ENCODE measurements around the gene C5orf24.
A peak's percentile ranks its signal among the peaks of the same experiment; 100 is the strongest.
"Not testable (repeated sequence)": the region's sequence is repeated elsewhere in the genome, so short reads cannot be mapped to it uniquely, and the experiment has no call there.

C5orf24 gene

DNA sequence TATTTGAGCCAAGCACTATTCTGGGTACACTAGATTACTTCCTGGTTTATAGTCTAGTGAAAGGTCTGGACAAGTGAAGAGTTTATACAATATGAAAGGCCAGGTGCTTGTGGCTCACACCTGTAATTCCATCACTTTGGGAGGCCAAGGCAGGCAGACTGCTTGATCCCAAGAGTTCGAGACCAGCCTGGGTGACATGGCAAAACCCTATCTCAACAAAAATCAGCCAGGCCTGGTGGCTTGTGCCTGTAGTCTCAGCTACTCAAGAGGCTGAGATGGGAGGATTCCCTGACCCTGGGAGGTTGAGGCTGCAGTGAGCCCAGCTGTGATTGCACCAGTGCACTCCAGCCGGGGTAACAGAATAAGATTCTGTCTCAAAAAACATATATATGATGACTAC, 18.9 kb downstream of the C5orf24 start:
- no peak for DNase-seq

DNA sequence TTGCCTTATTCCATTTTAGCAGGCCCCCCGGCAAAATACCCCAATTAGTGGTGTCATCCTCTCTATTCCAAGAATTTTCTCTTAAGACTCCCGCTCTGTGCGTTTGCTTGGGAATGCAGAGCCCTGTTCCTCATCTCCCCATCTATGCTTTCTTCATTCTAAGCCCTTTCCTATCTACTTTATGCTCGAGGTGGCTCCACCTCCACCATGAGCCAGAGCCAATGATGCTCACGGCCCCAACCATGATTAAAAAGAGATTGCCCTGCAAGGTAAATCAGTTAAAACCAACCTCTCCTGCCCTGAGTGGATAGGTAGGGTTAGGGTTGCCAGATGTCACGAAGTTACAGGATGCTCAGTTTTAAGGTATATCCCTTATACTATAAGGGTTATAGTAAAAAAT, 27.7 kb downstream of the C5orf24 start:
- no peak for DNase-seq

DNA sequence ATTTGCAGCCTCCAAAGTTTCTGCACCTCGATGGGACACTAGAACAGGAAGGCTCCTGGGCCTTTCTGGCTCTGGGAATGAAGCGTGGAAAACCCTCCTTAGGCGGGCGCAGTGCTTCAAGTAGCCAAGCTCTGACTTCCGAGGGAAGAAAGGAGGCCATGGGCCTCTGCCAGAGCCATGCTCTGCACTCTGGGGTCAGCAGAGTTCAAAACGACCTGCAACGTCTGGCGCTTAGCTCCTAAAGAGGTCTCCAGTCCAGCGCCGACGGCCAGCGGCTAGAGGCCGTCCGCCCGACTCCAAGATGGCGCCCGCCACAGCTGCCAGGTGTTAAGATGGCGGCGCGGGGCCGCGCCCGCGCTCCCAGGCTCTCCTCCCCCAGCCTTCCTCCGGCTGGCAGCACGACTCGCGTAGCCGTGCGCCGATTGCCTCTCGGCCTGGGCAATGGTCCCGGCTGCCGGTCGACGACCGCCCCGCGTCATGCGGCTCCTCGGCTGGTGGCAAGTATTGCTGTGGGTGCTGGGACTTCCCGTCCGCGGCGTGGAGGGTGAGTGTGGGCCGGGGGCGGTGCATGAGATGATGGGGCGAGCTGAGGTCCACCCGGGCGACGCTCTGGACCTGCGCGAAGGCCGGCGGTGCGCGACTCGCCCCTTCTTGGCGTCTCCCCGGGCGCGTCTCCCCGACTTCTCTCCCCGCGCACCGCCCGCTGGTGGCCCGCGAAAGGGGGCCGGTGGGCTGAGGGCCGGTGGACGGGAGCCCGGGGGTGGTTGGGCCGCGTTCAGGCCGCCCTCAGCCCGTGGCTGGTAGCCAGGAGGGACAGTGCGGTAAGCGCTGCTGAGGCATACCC, 28.4 kb downstream of the C5orf24 start, which contains the start of gene TXNDC15:
TSS of gene TXNDC15 (plus strand) at position 385 of the 844 bp plus-strand sequence. CDS start at position 442, 57 bp downstream.
- peak; percentile 44 to 77 for DNase-seq

DNA sequence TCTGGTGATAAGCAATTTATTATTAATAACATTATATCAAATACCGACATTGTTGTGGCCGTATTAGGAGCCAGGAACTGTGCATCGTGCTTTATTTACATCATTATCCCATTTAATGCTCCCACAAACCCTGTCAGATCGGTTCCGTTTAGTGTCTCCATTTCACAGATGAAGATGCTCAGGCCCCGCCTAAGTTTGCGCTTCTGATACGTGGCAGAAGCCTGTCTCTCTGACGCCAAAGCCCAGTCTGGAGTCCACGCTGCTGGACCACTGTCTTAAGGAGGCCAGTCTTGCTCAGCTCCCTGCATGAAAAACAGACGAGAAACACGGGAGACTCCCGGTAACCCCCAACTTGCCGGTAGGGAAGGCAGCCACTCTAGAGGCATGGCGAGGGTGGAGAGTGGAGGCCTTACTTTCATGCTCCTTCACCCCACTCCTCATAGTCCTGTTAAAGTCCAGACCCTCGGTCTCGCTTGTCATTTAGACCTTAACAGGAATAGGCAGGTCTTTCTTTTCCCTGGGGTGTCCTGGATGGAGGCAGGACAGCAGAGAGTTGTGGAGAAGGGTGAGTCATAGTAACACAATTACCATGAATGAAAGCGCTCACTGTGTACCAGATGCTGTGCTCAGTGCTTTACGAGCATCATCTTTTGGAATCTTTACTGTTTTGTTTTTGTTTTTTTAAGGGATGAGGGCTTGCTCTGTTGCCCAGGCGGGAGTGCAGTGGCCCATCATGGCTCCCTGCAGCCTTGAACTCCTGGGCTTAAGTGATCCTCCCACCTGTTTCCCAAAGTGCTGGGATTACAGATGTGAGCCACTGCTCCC, 29.3 kb downstream of the C5orf24 start:
- peak; percentile 26 to 34 for DNase-seq

DNA sequence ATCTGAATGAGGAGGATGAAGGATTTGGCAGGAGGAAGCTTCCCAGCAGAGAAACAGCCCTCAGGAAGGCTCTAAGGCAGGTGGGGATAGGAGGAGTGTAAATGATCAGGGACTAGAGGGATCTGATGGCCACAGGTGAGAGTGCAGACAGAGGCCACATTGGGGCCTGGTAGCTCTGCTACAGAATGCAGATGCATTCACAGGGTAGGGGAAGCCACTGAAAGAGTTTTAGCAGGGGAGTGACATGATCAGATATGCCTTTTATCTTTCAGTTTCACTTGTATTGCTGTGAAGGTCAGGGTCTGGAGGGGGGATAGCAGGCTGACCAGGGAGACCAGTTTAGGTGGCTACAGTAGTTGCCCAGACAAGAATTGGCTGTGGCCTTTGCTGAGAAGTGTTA, 31.4 kb downstream of the C5orf24 start:
- no peak for DNase-seq

DNA sequence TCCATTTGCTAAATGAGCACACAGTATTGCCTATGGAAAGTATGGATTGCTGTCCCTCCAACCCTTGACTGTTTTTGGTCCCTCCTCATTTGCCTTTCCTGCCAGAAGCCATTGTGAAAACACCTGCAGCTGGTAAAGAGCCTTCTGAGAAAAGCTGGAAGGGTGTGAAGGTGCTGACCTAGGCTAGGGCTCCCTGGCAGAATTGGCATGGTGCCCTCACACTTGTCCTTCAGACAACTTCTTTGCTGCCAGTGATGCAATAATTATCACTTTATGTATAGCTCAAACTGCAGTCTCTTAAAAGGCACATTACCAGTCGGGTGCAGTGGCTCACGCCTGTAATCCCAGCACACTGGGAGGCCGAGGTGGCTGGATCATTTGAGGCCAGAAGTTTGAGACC, 32.6 kb downstream of the C5orf24 start:
- DNase-seq = no peak

DNA sequence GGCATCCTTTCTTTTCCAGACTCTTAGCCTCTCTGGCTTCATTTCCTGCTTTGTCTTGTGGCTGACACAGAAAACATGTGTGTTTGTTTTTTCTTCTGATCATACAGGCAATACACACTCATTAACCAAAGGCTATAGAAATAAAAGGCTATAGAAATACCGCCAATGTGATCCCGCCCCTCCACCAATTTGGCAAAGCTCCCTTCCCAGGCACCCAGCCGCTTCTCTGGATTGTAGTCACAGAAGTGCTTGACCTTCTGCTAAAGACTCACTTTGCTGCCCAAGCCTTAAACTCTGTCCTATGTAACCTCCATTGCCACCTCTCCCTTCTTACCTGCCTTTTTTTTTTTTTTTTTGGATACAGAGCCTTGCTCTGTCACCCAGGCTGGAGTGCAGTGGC, 33.7 kb downstream of the C5orf24 start:
- no peak for DNase-seq

DNA sequence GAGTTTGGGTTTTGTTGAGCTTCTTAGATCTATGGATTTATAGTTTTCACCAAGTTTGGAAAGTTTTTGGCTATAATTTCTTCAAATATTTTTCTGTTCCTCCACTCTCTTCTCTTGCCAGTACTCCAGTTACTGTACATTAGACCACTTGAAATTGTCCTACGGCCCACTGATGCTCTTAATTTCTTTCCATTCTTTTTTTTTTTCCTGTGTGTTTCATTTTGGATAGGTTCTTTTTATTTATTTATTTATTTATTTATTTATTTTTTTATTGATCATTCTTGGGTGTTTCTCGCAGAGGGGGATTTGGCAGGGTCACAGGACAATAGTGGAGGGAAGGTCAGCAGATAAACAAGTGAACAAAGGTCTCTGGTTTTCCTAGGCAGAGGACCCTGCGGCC, 35.2 kb downstream of the C5orf24 start:
- not testable (repeated sequence) for DNase-seq

DNA sequence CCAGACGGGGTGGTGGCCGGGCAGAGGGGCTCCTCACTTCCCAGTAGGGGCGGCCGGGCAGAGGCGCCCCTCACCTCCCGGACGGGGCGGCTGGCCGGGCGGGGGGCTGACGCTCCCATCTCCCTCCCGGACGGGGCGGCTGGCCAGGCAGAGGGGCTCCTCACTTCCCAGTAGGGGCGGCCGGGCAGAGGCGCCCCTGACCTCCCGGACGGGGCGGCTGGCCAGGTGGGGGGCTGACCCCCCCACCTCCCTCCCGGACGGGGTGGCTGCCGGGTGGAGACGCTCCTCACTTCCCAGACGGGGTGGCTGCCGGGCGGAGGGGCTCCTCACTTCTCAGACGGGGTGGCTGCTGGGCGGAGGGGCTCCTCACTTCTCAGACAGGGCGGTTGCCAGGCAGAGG, 35.9 kb downstream of the C5orf24 start:
- not testable (repeated sequence) for DNase-seq

DNA sequence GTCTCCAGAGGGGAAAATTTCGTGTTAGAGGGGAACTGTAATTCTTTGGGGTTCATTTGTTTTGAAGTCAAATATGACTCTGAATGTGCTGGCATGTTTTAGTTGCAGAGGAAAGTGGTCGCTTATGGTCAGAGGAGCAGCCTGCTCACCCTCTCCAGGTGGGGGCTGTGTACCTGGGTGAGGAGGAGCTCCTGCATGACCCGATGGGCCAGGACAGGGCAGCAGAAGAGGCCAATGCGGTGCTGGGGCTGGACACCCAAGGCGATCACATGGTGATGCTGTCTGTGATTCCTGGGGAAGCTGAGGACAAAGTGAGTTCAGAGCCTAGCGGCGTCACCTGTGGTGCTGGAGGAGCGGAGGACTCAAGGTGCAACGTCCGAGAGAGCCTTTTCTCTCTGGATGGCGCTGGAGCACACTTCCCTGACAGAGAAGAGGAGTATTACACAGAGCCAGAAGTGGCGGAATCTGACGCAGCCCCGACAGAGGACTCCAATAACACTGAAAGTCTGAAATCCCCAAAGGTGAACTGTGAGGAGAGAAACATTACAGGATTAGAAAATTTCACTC, 41.9 kb downstream of the C5orf24 start:
- DNase-seq = no peak

DNA sequence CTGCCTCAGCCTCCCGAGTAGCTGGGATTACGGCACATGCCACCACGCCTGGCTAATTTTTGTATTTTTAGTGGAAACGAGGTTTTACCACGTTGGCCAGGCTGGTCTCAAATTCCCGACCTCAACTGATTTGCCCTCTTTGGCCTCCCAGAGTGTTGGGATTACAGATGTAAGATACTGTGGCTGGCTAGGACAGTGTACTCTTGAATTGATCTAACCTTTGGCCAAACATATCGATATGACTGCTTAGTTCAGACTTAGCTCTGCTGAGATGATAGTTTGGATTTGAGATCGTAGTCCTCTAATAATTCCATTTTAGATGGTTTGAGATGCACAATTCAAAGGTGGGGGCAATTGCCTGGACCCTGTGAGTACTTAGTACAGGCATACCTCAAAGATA, 43.6 kb downstream of the C5orf24 start:
- DNase-seq = no peak

DNA sequence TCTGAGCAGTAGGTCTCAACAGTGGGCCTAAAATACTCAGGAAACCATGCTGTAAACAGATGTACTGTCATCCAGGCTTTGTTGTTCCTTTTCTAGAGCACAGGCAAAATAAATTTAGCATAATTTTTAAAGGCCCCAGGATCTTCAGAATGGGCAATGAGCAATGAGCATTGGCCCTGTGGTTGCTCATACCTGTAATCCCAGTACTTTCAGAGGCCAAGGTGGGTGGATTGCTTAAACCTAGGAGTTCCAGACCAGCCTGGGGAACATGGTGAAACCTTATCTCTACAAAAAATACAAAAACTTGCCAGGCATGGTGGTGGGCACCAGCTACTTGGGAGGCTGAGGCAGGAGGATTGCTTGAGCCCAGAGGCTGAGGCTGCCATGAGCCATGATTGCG, 45.7 kb downstream of the C5orf24 start:
- no peak for DNase-seq

DNA sequence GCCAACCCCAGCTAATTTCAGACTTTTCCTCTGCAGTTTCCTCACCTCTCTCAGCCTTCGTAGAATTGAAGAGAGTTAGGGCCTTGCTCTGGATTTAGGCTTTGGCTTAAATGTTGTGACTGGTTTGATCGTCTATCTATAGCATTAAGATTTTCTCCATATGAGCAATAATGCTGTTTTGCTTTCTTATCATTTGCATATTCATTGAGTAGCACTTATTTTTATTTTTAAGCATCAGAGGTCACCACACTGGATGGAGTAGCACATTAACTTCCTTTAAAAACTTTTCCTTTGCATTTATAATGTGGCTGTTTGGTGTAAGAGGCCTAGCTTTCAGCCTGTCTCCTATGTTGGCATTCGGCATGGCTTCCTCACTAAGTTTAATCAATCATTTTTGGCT, 46.5 kb downstream of the C5orf24 start:
- no peak for DNase-seq

DNA sequence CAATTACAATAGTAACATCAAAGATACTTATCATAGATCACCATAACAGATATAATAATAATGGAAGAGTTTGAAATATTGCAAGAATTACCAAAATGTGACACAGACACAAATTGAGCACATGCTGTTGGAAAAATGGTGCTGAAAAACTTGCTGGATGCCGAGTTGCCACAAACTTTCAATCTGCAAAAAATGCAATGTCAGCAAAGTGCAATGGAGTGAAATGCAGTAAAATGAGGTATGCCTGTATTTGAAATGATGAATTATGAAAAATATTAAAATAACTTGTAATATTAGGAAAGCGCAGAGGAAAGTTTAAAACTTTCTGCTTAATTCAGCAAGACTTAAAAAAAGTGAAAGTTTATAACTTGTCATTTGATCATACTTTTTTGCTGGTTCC, 47.2 kb downstream of the C5orf24 start:
- DNase-seq = no peak

DNA sequence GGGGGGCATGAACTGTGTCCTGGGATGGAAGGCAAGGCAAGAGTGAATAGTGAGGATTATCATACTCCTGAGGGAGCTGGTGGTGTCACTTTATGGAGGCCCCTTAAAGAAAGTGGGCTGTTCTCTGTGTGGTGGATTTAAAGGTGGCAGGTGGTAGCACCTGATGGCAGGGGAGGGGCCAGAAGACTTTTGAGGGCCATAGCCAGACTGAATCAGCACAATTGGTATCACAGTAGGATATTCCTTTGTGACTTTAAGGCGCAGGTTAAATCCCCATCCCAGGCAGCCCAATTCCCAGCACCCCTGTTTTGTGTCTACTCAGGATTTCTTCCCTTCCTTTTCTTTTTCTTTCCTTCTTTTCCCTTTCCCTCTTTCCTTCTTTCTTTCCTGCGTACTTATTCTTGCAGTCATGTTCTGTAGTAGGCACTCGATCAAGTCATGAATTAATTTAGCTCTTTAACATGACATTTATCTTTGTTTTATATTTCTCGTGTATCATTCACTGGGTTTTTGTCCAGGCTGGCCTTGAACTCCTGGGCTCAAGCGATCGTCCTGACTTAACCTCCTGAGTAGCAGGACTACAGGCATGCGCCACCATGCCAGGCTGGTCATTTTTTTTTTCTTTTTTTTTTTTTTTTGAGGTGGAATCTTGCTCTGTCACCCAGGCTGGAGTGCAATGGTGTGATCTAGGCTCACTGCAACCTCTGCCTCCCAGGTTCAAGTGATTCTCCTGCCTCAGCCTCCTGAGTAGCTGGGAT, 48.2 kb downstream of the C5orf24 start:
- DNase-seq = no peak

DNA sequence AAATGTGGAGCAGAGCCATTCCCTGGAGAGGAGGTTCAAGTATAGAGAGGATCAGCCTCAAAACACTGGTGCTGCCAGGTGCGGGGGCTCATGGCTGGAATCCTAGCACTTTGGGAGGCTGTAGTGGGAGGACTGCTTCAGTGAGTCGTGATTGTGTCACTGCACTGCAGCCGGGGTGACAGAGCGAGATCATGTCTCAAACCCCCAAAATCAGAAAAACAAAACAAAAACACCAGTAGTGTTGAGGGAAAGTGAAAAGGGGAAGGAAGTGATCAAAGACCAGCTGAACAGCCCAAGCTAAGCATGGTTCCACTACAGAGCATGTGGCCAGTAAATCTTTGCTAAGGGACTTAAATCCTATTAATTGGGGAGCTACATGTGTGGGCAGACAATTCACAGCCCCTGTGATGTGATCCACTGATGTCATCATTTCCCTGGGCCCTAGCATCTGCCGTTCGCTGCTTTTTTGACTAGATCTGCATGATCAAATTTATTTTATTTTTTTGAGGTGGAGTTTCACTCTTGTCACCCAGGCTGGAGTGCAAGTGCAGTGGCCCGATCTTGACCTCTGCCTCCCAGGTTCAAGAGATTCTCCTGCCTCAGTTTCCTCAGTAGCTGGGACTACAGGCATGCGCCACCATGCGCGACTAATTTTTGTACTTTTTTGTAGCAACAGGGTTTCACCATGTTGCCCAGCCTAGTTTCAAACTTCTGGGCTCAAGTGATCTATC, 56.5 kb downstream of the C5orf24 start:
- DNase-seq = peak in 1 of 2 experiments; percentile 31

DNA sequence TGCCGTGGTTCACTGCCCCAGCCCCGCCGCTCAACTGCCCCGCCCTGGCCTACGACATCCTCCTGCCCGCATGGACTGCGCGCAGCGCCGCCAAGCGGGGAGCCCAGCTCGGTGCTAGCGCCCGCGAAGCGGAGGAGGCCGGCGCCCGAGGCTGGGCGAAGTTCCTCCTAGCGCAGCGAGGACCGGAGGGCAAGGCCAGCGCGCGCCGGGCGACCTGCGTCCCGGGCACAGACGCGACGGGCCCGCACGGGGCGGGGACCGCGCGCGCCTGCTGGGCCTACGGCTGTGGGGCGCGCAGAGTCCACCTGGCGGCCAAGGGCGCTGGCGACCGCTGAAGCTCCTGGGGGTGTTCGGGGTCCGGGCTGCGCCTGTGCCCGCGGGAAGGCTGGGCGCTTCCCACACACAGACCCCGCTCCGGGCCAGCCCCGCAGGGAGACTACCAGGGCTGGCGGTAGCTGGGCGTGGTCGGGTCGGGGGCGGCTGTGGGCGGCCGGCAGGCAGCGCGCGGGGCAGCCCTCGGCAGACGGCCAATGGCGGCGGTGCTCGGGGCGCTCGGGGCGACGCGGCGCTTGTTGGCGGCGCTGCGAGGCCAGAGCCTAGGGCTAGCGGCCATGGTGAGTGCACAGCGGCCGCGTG, 59.0 kb downstream of the C5orf24 start, which contains the start of gene PCBD2:
TSS of gene PCBD2 (plus strand) at position 522 of the 636 bp plus-strand sequence. CDS start at position 531, 9 bp downstream.
- DNase-seq = peak; percentile 76 to 91

DNA sequence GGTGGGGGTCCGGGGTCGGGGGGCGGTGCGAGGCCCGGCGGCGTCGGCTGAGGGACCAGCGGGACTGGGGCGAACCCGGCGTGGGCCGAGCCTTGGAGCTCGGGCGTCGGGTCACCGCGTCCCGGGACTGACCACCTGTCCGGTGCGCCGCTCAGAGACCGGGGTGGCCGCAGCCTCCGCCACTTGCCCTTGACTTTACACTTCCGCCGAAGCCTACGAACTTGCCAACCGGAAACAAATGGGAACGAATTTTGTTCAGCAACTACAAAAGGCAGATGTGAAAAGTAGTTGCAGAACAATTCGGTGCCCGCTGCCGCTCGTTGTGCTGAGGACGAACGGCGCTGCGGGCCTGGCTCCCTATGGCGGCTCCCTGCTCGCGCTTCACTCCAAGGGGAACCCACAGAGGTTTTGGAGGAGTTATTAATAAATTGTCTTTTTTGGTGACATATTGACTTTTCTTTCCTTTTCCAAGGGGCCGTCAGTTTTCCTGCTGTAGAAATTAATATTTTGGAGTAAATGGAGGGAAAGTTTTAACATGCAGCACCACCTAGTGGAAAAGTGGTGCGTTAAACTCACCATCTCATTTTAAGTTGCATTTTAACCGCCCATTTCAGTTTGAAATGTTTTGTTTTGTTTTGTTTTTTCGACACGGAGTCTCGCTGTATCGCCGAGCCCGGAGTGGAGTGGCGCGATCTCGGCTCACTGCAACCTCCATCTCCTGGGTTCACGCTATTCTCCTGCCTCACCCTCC, 59.7 kb downstream of the C5orf24 start:
- DNase-seq = peak; percentile 44 to 74

DNA sequence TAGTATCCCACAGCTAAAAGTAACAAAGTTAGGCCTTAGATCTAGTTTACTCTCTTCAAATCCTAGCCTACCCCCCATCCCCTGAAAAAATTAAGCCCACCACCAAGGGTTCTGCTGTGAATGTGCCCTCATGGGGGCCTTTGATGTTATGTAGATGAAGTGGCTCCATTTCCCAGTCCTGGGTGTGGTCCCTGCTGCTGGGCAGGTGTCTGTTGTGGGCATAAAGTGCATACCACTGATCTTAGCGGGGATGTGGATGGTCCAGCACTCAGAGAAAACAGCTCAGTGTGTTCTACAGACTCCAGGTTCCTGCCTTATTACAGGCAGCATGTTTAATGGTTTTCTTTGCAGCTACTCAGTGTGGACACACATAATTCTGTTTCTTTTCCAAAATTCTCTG, 61.0 kb downstream of the C5orf24 start:
- no peak for DNase-seq
